ENCODE results near the gene MDFIC. TPM values are rescaled to one million over a fixed set of nuclear protein-coding genes. Genes with fewer than 3 reads are reported as not detected.

MDFIC gene
- total RNA-seq, 6 donors from 2014 or later: 13.8 to 63.9 (median 31.8) TPM

DNA sequence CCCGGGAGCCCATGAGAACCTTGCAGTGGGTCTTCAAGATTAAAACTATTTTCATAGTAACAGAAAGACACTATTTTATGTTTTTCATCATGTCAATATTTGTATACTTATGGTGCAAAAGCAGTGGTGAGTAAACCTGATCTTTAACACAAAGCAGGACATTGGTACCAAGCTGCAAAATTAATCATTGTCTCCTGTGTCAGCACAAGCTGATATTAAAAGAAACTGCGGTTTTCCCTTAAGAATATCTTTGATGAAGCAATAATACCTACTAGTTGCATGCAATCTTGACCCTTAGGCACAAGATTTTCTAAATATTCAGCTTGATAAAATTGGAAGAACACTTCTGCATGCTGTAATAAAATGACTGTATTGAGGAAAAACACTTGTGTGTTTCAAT is 121.7 kb downstream of the MDFIC start:
- peaks cover 0 to 3% (median 0%) of the 10 kb centered on the region in 4 donors for H3K4me1 ChIP-seq

DNA sequence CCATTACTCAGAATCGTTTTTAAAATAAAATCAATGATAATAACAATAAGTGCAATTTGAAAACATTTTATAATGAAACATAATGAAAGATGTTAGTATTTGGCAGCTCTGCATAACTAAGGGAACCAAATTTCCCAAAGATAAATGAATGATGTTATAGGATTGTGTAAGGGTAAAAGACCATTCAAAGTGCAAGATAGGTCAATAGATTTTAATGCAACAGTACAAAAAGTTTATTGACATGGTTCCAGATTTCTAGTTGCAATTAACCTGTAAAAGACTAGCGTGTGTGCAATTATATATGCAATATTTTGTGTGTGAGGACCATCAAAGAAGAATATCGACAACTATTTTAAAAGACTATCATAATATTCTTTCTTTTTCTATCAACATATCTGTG is 122.3 kb downstream of the MDFIC start:
- TF ChIP-seq POLR2A (IDR thresholded peaks at IDR 0.05) (no peak), EP300 (IDR thresholded peaks at IDR 0.05) (no peak), POLR2AphosphoS5 (IDR thresholded peaks at IDR 0.05) (no peak)
- TF ChIP-seq, protein P1, sequence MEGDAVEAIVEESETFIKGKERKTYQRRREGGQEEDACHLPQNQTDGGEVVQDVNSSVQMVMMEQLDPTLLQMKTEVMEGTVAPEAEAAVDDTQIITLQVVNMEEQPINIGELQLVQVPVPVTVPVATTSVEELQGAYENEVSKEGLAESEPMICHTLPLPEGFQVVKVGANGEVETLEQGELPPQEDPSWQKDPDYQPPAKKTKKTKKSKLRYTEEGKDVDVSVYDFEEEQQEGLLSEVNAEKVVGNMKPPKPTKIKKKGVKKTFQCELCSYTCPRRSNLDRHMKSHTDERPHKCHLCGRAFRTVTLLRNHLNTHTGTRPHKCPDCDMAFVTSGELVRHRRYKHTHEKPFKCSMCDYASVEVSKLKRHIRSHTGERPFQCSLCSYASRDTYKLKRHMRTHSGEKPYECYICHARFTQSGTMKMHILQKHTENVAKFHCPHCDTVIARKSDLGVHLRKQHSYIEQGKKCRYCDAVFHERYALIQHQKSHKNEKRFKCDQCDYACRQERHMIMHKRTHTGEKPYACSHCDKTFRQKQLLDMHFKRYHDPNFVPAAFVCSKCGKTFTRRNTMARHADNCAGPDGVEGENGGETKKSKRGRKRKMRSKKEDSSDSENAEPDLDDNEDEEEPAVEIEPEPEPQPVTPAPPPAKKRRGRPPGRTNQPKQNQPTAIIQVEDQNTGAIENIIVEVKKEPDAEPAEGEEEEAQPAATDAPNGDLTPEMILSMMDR (IDR thresholded peaks at IDR 0.05): no peak
- no peak overlapping the region for H3K27ac ChIP-seq
- WGBS, 2 donors: 63 to 65% methylated on average over 3 of the region's 3 CpGs
- ATAC-seq (ENCODE audit: low FRiP score in 2 of 2): no peak
- no peaks in the 10 kb centered on the region for H3K9me3 ChIP-seq
- no peak overlapping the region for H3K4me3 ChIP-seq
- no peak for DNase-seq
- no peaks in the 10 kb centered on the region for H3K36me3 ChIP-seq
- peaks cover 0 to 3% (median 0%) of the 10 kb centered on the region in 4 donors for H3K4me1 ChIP-seq
- H3K27me3 ChIP-seq: no peaks in the 10 kb centered on the region

More for the DNA sequence above, 121.7 kb downstream of the MDFIC start:
- TF ChIP-seq POLR2AphosphoS5 (IDR thresholded peaks at IDR 0.05) (no peak), POLR2A (IDR thresholded peaks at IDR 0.05) (no peak), EP300 (IDR thresholded peaks at IDR 0.05) (no peak)
- TF ChIP-seq, protein P1 (IDR thresholded peaks at IDR 0.05): no peak
- ATAC-seq (ENCODE audit: low FRiP score in 2 of 2) (no peak), DNase-seq (no peak)
- Histone ChIP-seq H3K4me3 (no peak overlapping the region), H3K27me3 (no peaks in the 10 kb centered on the region), H3K9me3 (no peaks in the 10 kb centered on the region), H3K36me3 (no peaks in the 10 kb centered on the region), H3K27ac (no peak overlapping the region)
- 34 to 37% methylated on average over 2 of the region's 2 CpGs for WGBS, 2 donors

DNA sequence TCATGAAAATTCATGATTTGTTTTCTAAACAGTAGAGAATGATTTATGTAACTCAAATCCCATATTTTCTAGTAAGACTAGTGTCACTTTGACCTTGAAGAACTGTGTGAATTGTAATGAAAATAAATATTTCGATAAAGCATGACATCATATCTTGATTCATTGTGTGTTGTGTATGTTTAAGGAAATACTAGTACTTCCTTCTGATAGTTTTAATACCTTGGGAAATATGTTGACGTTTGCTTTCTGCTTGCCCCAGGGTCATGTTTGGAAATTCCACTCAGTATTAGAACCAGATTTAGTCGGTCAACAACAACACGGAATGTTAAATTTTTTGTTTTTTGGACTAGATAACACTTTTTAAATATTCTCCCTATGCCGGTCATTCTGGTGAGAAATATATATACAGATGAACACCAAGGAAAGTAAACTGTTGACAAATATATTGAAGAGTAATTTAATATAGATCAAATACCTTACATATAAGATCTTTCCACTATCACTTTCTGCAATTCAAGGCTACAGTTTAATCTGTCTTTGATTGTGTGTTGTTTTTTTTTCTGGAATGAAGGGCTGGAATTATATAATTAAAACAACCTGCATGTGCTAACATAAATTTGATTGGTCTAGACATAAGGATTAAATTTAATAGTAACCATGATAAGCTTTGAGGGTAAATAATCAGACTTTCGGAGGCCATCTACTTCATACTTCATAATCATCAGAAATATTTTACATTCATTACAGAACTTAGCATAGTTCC is 126.2 kb downstream of the MDFIC start:
- ATAC-seq (ENCODE audit: low FRiP score in 2 of 2) (no peak), DNase-seq (no peak)
- Histone ChIP-seq H3K4me3 (no peak overlapping the region), H3K27me3 (no peaks in the 10 kb centered on the region), H3K27ac (no peak overlapping the region), H3K9me3 (no peaks in the 10 kb centered on the region), H3K36me3 (no peaks in the 10 kb centered on the region), H3K4me1 (peaks cover 0 to 3% (median 0%) of the 10 kb centered on the region in 4 donors)
- WGBS, 2 donors: 54 to 55% methylated on average over 6 of the region's 6 CpGs
- no peak for TF ChIP-seq POLR2AphosphoS5 (IDR thresholded peaks at IDR 0.05)
- no peak for TF ChIP-seq POLR2A (IDR thresholded peaks at IDR 0.05)
- TF ChIP-seq, protein P1 (IDR thresholded peaks at IDR 0.05): no peak
- no peak for TF ChIP-seq EP300 (IDR thresholded peaks at IDR 0.05)

DNA sequence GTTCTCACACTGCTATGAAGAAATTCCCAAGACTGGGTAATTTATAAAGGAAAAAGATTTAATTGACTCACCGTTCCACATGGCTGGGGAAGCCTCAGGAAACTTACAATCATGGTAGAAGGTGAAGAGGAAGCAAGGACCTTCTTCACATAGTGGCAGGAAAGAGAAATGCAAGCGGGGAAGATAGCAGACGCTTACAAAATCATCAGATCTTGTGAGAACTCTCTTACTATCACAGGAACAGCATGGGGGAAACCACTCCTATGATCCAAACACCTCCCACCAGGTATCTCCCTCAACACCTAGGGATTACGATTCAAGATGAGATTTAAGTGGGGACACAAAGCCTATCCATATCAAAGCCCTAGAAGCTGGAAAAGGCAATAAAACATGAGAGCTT is 130.8 kb downstream of the MDFIC start:
- TF ChIP-seq EP300 (IDR thresholded peaks at IDR 0.05) (no peak), POLR2AphosphoS5 (IDR thresholded peaks at IDR 0.05) (no peak), POLR2A (IDR thresholded peaks at IDR 0.05) (no peak)
- TF ChIP-seq, protein P1 (IDR thresholded peaks at IDR 0.05): no peak
- Histone ChIP-seq H3K27ac (no peak overlapping the region), H3K36me3 (no peaks in the 10 kb centered on the region), H3K4me1 (no peaks in the 10 kb centered on the region), H3K4me3 (no peak overlapping the region), H3K27me3 (no peaks in the 10 kb centered on the region), H3K9me3 (no peaks in the 10 kb centered on the region)
- DNase-seq: no peak
- WGBS, 2 donors: 87 to 92% methylated on average over 4 of the region's 4 CpGs
- ATAC-seq (ENCODE audit: low FRiP score in 2 of 2): no peak

All from upper lobe of left lung (tissue), 6 donors.